BJ (cell line): ENCODE results near the gene SUN5. TPM values are rescaled to one million over a fixed set of nuclear protein-coding genes. Genes with fewer than 3 reads are reported as not detected.

ENCODE experiments used
- CTCF ChIA-PET: fragments of 350-600 bp; formaldehyde crosslinking; extraction: SDS; loops from one replicate; lab custom pipeline; 2021; ENCODE audit warnings: antibody characterized with exemption, inconsistent platforms; lab: Yijun Ruan, JAX
- POLR2A ChIA-PET: fragments of 300-600 bp; sonication (Branson Sonifier 250); formaldehyde crosslinking; extraction: SDS; loops from one replicate; lab custom pipeline; 2021; ENCODE audit warnings: antibody characterized with exemption; lab: Charles Lee
- DNase-seq: peaks from one replicate; pipeline ENCODE4 v3.0.0-alpha.2; 2011; ENCODE audit warnings: low read depth
- H3K27me3 ChIP-seq: 2 replicates; pipeline ENCODE4 v1.6.0; 2011; ENCODE audit warnings: low read length; ENCODE audit not compliant: control insufficient read depth, insufficient read depth
- H3K36me3 ChIP-seq: 2 replicates; pipeline ENCODE4 v1.5.1; 2011; ENCODE audit warnings: low read length; ENCODE audit not compliant: control insufficient read depth, insufficient read depth
- H3K4me3 ChIP-seq: 2 replicates; pipeline ENCODE4 v1.5.1; 2011; ENCODE audit warnings: low read depth, mild to moderate bottlenecking, control low read depth, low read length
- CTCF ChIP-seq: IDR thresholded peaks from 2 replicates; pipeline ENCODE4 v1.5.1; 2011; ENCODE audit warnings: low read depth, mild to moderate bottlenecking, control low read depth, inconsistent platforms, low read length, moderate library complexity; ENCODE audit not compliant: insufficient read depth
- polyA plus RNA-seq: library from polyadenylated mRNA; depleted of rRNA; stranded (reverse); fragments of >200 nt; gene quantifications from 2 replicates; pipeline ENCODE4 v1.2.3, GENCODE V29; 2011

Gene SUN5
- polyA plus RNA-seq, 1 experiment = not detected

- Histone ChIP-seq H3K27me3 (no peaks in the 10 kb centered on the region; the same call in 1 of the 2 replicates), H3K4me3 (no peak overlapping the region), H3K36me3 (no peaks in the 10 kb centered on the region)
- no peak for TF ChIP-seq CTCF
- ChIA-PET CTCF (no interaction called here), POLR2A (no interaction called here)
- DNase-seq = no peak
Measured at GRCh38 chr20:33016581-33017109, 12.4 kb upstream of the SUN5 start.

- POLR2A ChIA-PET = no interaction called here
- no peak for TF ChIP-seq CTCF
- CTCF ChIA-PET = no interaction called here
- Histone ChIP-seq H3K36me3 (no peaks in the 10 kb centered on the region), H3K27me3 (no peaks in the 10 kb centered on the region; the same call in 1 of the 2 replicates), H3K4me3 (no peak overlapping the region)
- no peak for DNase-seq
Measured at GRCh38 chr20:33015700-33016580, 11.7 kb upstream of the SUN5 start.

DNA sequence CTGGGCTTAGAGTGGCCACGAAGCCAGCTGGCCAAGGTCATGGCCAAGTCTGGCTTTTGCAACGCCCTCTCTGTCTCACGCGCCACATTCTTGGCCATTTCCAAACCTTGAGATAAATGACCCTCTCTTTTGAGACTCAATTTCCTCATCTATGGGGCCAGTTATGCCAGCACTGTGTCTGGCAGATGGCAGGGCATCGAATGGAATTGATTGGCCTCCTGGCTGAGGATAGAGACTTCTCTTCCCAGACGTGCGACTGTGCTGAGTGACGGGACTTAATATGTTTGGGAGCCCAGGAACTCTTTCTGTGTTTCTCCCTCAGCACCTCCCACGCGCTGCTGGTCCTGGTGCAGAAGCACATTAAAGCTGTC is 10.9 kb upstream of the SUN5 start:
- CTCF ChIA-PET = no interaction called here
- no peak for DNase-seq

DNA sequence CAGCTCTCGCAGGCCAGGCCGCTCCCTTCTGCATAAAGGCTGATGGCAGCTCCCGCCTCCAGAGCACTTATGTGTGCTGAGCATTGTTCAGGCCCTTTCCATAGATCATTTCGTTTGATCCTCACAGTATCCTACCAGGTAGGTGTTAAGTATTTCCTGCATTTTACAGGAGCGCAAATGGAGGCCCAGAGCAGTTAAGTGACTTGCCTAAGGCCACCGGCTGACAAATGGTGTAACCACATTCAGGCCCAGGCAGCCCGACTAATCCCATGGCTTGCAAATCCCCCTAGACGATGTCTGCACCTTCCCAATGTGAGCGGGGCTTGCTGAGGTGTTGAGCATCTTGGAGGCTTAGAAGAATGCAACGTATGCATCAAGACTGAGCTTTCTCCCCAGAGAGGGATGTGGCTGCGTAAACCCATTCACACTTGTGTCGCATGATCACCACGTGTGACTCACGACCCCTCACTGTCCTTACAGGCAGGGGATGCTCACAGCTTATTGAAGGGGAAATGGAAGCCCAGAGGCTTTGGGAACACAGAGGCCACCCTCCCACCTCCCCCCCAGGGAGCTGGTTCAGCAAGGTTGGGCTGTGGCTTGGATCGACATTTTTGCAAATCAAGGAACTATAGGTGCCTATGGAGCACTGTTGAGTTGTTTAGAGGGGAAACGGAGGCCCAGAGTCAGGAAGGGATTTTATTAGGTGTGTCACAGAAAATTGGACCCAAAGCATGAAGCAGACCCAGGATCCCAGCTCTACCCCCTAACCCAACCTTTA is 10.3 kb upstream of the SUN5 start:
- DNase-seq = no peak
- Histone ChIP-seq H3K27me3 (no peaks in the 10 kb centered on the region; the same call in 1 of the 2 replicates), H3K4me3 (no peak overlapping the region), H3K36me3 (no peaks in the 10 kb centered on the region)
- no peak for TF ChIP-seq CTCF
- ChIA-PET POLR2A (no interaction called here), CTCF (no interaction called here)

More for the DNA sequence above, 10.9 kb upstream of the SUN5 start:
- POLR2A ChIA-PET = no interaction called here
- no peak overlapping the region for H3K4me3 ChIP-seq
- H3K36me3 ChIP-seq = no peaks in the 10 kb centered on the region
- no peaks in the 10 kb centered on the region; the same call in 1 of the 2 replicates for H3K27me3 ChIP-seq
- TF ChIP-seq CTCF = no peak
